SK-N-SH (cell line): ENCODE data around the gene POU6F2. TPM values are rescaled to one million over a fixed set of nuclear protein-coding genes. Genes with fewer than 3 reads are reported as not detected.

ENCODE experiments used
- CTCF ChIA-PET: fragments of 300-600, 350-600 bp; formaldehyde crosslinking; extraction: SDS; loops from one replicate; lab custom pipeline; 2021; lab: Yijun Ruan, JAX
- POLR2A ChIA-PET: fragments of 350-600 bp; sonication (Branson Sonifier 250); formaldehyde crosslinking; extraction: SDS; loops from one replicate; lab custom pipeline; 2020; ENCODE audit warnings: antibody characterized with exemption, inconsistent platforms; lab: Yijun Ruan, JAX
- DNase-seq: peaks from one replicate; pipeline ENCODE4 v3.0.0; 2012
- H2AFZ ChIP-seq: fragments of 200-600 bp; sonication (generic); 2 replicates; pipeline ENCODE4 v1.8.1; 2016; ENCODE audit warnings: antibody characterized with exemption, mild to moderate bottlenecking, low read depth
- H3F3A ChIP-seq: fragments of 200-600 bp; sonication (generic); replicated peaks from 2 replicates; pipeline ENCODE3; 2016; ENCODE audit warnings: antibody characterized with exemption, mild to moderate bottlenecking; ENCODE audit not compliant: insufficient read depth
- H3K27ac ChIP-seq, 2 experiments: fragments of 200-500 bp in 1 of 2; fragments of 200-600 bp in 1 of 2; sonication (Bioruptor generic) in 1 of 2; sonication (generic), shearing (Covaris generic) in 1 of 2; 2 replicates each; pipeline versions ENCODE4 v1.5.1 to v1.6.1; 2014 to 2016; ENCODE audit warnings: low read depth in 2 of 2, inconsistent platforms in 1 of 2, low read length in 1 of 2, mild to moderate bottlenecking in 1 of 2, mixed read lengths in 1 of 2
- H3K27me3 ChIP-seq: fragments of 200-600 bp; sonication (generic), shearing (Covaris generic); 2 replicates; pipeline ENCODE4 v1.6.1; 2016; ENCODE audit warnings: mixed run types; ENCODE audit not compliant: insufficient read depth
- H3K36me3 ChIP-seq, 2 experiments: fragments of 200-500 bp in 1 of 2; fragments of 200-600 bp in 1 of 2; sonication (Bioruptor generic) in 1 of 2; sonication (generic) in 1 of 2; replicated peaks in 1 of 2; 2 replicates each; pipeline versions ENCODE3 to v1.5.1; 2014 to 2016; ENCODE audit warnings: low read length in 1 of 2, mild to moderate bottlenecking in 1 of 2; ENCODE audit not compliant: insufficient read depth in 2 of 2, control insufficient read depth in 1 of 2
- H3K4me1 ChIP-seq, 2 experiments: fragments of 200-500 bp in 1 of 2; fragments of 200-600 bp in 1 of 2; sonication (Bioruptor generic) in 1 of 2; sonication (generic), shearing (Covaris generic) in 1 of 2; 2 replicates each; pipeline versions ENCODE4 v1.5.1 to v1.6.1; 2014 to 2016; ENCODE audit warnings: low read depth in 1 of 2, low read length in 1 of 2, mixed run types in 1 of 2; ENCODE audit not compliant: insufficient read depth in 2 of 2, control insufficient read depth in 1 of 2
- H3K4me2 ChIP-seq: fragments of 200-600 bp; sonication (generic), shearing (Covaris generic); 2 replicates; pipeline ENCODE4 v1.6.1; 2017; ENCODE audit warnings: mixed run types
- H3K4me3 ChIP-seq, 2 experiments: fragments of 200-500 bp in 1 of 2; fragments of 200-600 bp in 1 of 2; sonication (Bioruptor generic) in 1 of 2; sonication (generic), shearing (Covaris generic) in 1 of 2; 2 replicates each; pipeline versions ENCODE4 v1.5.1 to v1.8.1; 2014 to 2016; ENCODE audit warnings: low read depth in 2 of 2, inconsistent platforms in 1 of 2, low read length in 1 of 2, mild to moderate bottlenecking in 1 of 2, mixed read lengths in 1 of 2, moderate library complexity in 1 of 2
- H3K79me2 ChIP-seq: fragments of 200-600 bp; sonication (generic); 2 replicates; pipeline ENCODE4 v1.8.1; 2017; ENCODE audit warnings: mild to moderate bottlenecking; ENCODE audit not compliant: insufficient read depth
- H3K9ac ChIP-seq: fragments of 200-600 bp; sonication (generic); 2 replicates; pipeline ENCODE4 v1.6.1; 2017; ENCODE audit warnings: mixed run types
- H3K9me2 ChIP-seq: fragments of 200-600 bp; sonication (generic); 2 replicates; pipeline ENCODE4 v1.6.1; 2017; ENCODE audit warnings: mixed run types
- H3K9me3 ChIP-seq: fragments of 200-600 bp; sonication (generic); 2 replicates; pipeline ENCODE4 v1.6.1; 2017; ENCODE audit warnings: mixed run types, mild to moderate bottlenecking, moderate library complexity
- H4K20me1 ChIP-seq: fragments of 200-600 bp; sonication (generic); 2 replicates; pipeline ENCODE4 v1.6.1; 2017; ENCODE audit warnings: mild to moderate bottlenecking, mixed run types; ENCODE audit not compliant: insufficient read depth
- CHD2 ChIP-seq: fragments of 150-350 bp; IDR thresholded peaks from 2 replicates; pipeline ENCODE4 v1.6.1; 2018; ENCODE audit warnings: low read length; ENCODE audit not compliant: partially characterized antibody
- EP300 ChIP-seq, 2 experiments: IDR thresholded peaks; 2 replicates each; pipeline versions ENCODE4 v1.4.0 to v1.6.1; 2012; ENCODE audit warnings: borderline replicate concordance in 1 of 2, low read depth in 1 of 2, low read length in 1 of 2
- FOSL2 ChIP-seq: IDR thresholded peaks from 2 replicates; pipeline ENCODE4 v1.4.0; 2012; ENCODE audit warnings: low read depth, mild to moderate bottlenecking, moderate library complexity, borderline replicate concordance
- FOXJ3 ChIP-seq: sonication (generic); formaldehyde crosslinking; IDR thresholded peaks from 2 replicates; pipeline ENCODE4 v1.5.1; 2020; ENCODE audit warnings: mild to moderate bottlenecking, missing genetic modification reagents
- FOXM1 ChIP-seq: IDR thresholded peaks from 2 replicates; pipeline ENCODE4 v1.4.0; 2012; ENCODE audit warnings: low read depth, mild to moderate bottlenecking
- GABPA ChIP-seq: IDR thresholded peaks from 2 replicates; pipeline ENCODE4 v1.4.0; 2012; ENCODE audit warnings: low read depth, mild to moderate bottlenecking
- GATA2 ChIP-seq: sonication (generic); formaldehyde crosslinking; IDR thresholded peaks from 2 replicates; pipeline ENCODE4 v1.5.0; 2020; ENCODE audit warnings: mild to moderate bottlenecking, missing genetic modification reagents
- JUND ChIP-seq: IDR thresholded peaks from 2 replicates; pipeline ENCODE4 v1.4.0; 2012
- MEF2A ChIP-seq: IDR thresholded peaks from 2 replicates; pipeline ENCODE4 v1.4.0; 2012; ENCODE audit warnings: low read depth, borderline replicate concordance
- NFIC ChIP-seq: IDR thresholded peaks from 2 replicates; pipeline ENCODE4 v1.4.0; 2012; ENCODE audit warnings: borderline replicate concordance
- NRF1 ChIP-seq: IDR thresholded peaks from 2 replicates; pipeline ENCODE4 v1.6.1; 2012; ENCODE audit warnings: low read depth, mild to moderate bottlenecking, low read length
- POLR2AphosphoS5 ChIP-seq: IDR thresholded peaks from 2 replicates; pipeline ENCODE4 v1.6.1; 2012; ENCODE audit warnings: low read depth, low read length
- RCOR1 ChIP-seq: fragments of 150-350 bp; IDR thresholded peaks from 2 replicates; pipeline ENCODE4 v1.6.1; 2017; ENCODE audit warnings: antibody characterized with exemption, low read length
- RXRA ChIP-seq: IDR thresholded peaks from 2 replicates; pipeline ENCODE4 v1.4.0; 2012; ENCODE audit warnings: low read depth, mild to moderate bottlenecking, borderline replicate concordance
- SIN3A ChIP-seq: IDR thresholded peaks from 2 replicates; pipeline ENCODE4 v1.6.1; 2012; ENCODE audit warnings: low read depth, mild to moderate bottlenecking, low read length, moderate library complexity, borderline replicate concordance
- SMC3 ChIP-seq: IDR thresholded peaks from 2 replicates; pipeline ENCODE4 v1.6.1; 2012; ENCODE audit warnings: low read depth, low read length, improper control_type of control experiment
- TAF1 ChIP-seq: IDR thresholded peaks from 2 replicates; pipeline ENCODE4 v1.6.1; 2012; ENCODE audit warnings: low read depth, mild to moderate bottlenecking, low read length, moderate library complexity, borderline replicate concordance
- TEAD4 ChIP-seq: IDR thresholded peaks from 2 replicates; pipeline ENCODE4 v1.4.0; 2012; ENCODE audit warnings: mild to moderate bottlenecking, borderline replicate concordance; ENCODE audit not compliant: insufficient read depth
- USF1 ChIP-seq: IDR thresholded peaks from 2 replicates; pipeline ENCODE4 v1.4.0; 2012; ENCODE audit warnings: low read depth, borderline replicate concordance
- USF2 ChIP-seq: fragments of 150-350 bp; IDR thresholded peaks from 2 replicates; pipeline ENCODE4 v1.6.1; 2017; ENCODE audit warnings: antibody characterized with exemption, low read length, low read depth, borderline replicate concordance
- YY1 ChIP-seq: IDR thresholded peaks from 2 replicates; pipeline ENCODE4 v1.4.0; 2012; ENCODE audit warnings: low read depth, mild to moderate bottlenecking
- ZBTB33 ChIP-seq: IDR thresholded peaks from 2 replicates; pipeline ENCODE4 v1.4.0; 2012; ENCODE audit warnings: low read depth, borderline replicate concordance
- WGBS: methylation state at CpG from one replicate; pipeline ENCODE4 v1.1.6; 2017; ENCODE audit warnings: low lambda C conversion rate; 5-methylcytosine and 5-hydroxymethylcytosine counted together
- polyA plus RNA-seq, 3 experiments: library from polyadenylated mRNA; depleted of rRNA; stranded (reverse); fragments of >200 nt; gene quantifications; 2 replicates each; pipeline ENCODE4 v1.2.3, GENCODE V29; 2012

The POU6F2 gene
- polyA plus RNA-seq, 1 of the 3 experiments (the other 2 are of a cell fraction), result under 0.01 TPM

DNA sequence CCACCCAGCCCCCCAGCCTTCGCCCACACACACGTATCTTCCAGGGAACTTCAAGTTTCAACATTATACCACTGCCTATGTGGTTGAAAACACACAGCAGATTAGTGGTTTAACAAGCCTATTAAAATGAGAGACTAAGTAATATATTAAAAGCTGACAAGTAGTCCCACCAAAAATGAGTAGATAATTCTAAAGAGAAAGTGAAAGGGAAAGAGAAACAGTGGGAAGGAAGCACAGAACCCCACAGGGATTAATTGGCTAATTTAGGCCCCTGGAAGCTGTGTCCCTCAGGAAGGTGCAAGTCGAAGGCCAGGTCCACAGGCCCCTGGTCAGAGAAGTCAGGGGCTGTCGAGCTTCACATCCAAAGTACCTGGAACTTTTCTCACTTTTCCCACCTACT, 378.0 kb downstream of the POU6F2 start:
- H3K4me2 ChIP-seq, result no peak overlapping the region
- H4K20me1 ChIP-seq, result no peaks in the 10 kb centered on the region
- no peak for DNase-seq

GRCh38 chr7:39356172-39356925, 378.6 kb downstream of the POU6F2 start:
- WGBS, result 40% methylated on average over 7 of the region's 7 CpGs
- Histone ChIP-seq H3K4me3 (no peak overlapping the region), H3K36me3 (no peaks in the 10 kb centered on the region), H3K4me1 (peaks cover 0 to 12% of the 10 kb centered on the region in 2 experiments; a peak in 3 of 4 replicates)
- POLR2A ChIA-PET, result no interaction called here
- TF ChIP-seq GABPA (no peak), RXRA (no peak), SMC3 (no peak), ZBTB33 (no peak), MEF2A (no peak), POLR2AphosphoS5 (no peak), RCOR1 (no peak), GATA2 (CRISPR knock-in tag) (no peak), SIN3A (no peak), FOXJ3 (CRISPR knock-in tag) (no peak), CHD2 (no peak), USF2 (no peak), TAF1 (no peak), NFIC (no peak), FOXM1 (no peak), TEAD4 (no peak), USF1 (no peak), FOSL2 (no peak), EP300 (IDR thresholded peaks at IDR 0.05; ENCODE audit: borderline replicate concordance in 1 of 2, low read depth in 1 of 2, low read length in 1 of 2) (no peak)
- TF ChIP-seq, all 33 proteins: peak for 0
- Histone ChIP-seq H3K9ac (no peak overlapping the region), H3F3A (no peaks in the 10 kb centered on the region), H3K9me3 (no peaks in the 10 kb centered on the region), H4K20me1 (no peaks in the 10 kb centered on the region), H2AFZ (no peak overlapping the region), H3K9me2 (no peaks in the 10 kb centered on the region), H3K4me2 (no peak overlapping the region), H3K27ac (no peak overlapping the region), H3K27me3 (peaks cover 16% of the 10 kb centered on the region; the same call in 1 of the 2 replicates), H3K79me2 (no peaks in the 10 kb centered on the region)
- DNase-seq, result no peak
- CTCF ChIA-PET, result interaction anchor here (0.8 kb wide), 1 partner anchor 10 kb away, joined by 3 read pairs; no protein-coding TSS in a partner anchor

More for the DNA sequence above, 378.0 kb downstream of the POU6F2 start:
- Histone ChIP-seq H3K9ac (no peak overlapping the region), H3K27ac (no peak overlapping the region), H3K9me2 (no peaks in the 10 kb centered on the region), H2AFZ (no peak overlapping the region), H3K79me2 (no peaks in the 10 kb centered on the region), H3K4me3 (no peak overlapping the region), H3K27me3 (peaks cover 9% of the 10 kb centered on the region; the same call in 1 of the 2 replicates), H3K4me1 (peaks cover 0 to 12% of the 10 kb centered on the region in 2 experiments; a peak in 3 of 4 replicates), H3K36me3 (no peaks in the 10 kb centered on the region), H3F3A (no peaks in the 10 kb centered on the region), H3K9me3 (no peaks in the 10 kb centered on the region)
- ChIA-PET CTCF (interaction anchor here (0.8 kb wide), 1 partner anchor 10 kb away, joined by 3 read pairs; no protein-coding TSS in a partner anchor), POLR2A (no interaction called here)
- no peak for TF ChIP-seq NRF1
- no peak for TF ChIP-seq JUND
- no peak for TF ChIP-seq TAF1
- no peak for TF ChIP-seq YY1
- TF ChIP-seq FOXJ3 (CRISPR knock-in tag), result no peak
- TF ChIP-seq GATA2 (CRISPR knock-in tag), result no peak
- WGBS, result 56% methylated on average over 4 of the region's 4 CpGs
